Body of pancreas (tissue), 4 donors: Measurements from ENCODE around the gene CCIN.

Experiments used
- CTCF ChIP-seq, 7 experiments: fragments of 450-650 bp in 4 of 7; fragments of 200-600 bp in 3 of 7; sonication (generic) in 3 of 7; IDR thresholded peaks; one replicate each; pipeline ENCODE4 v1.5.1; 2016 to 2019; ENCODE audit warnings: antibody characterized with exemption in 7 of 7
- POLR2A ChIP-seq, 3 donors: fragments of 450-650 bp; IDR thresholded peaks; one replicate each; pipeline ENCODE4 v1.6.1; 2016; ENCODE audit warnings: antibody characterized with exemption in 3 of 3, mild to moderate bottlenecking in 2 of 3

- no peak for TF ChIP-seq CTCF (IDR thresholded peaks at IDR 0.05)
- TF ChIP-seq POLR2A (IDR thresholded peaks at IDR 0.05): no peak
Observed at GRCh38 chr9:36140086-36141084, 28.8 kb upstream of the CCIN start.
